GM12878 (cell line): ENCODE data around the gene AP4B1. TPM values are rescaled to one million over a fixed set of nuclear protein-coding genes. Genes with fewer than 3 reads are reported as not detected.
A peak's percentile ranks its signal among the peaks of the same experiment; 100 is the strongest.

Source experiments
- ATF3 ChIP-seq: IDR thresholded peaks from 2 replicates; pipeline ENCODE4 v1.6.1; 2011; ENCODE audit warnings: low read depth, mild to moderate bottlenecking, low read length, moderate library complexity, borderline replicate concordance; ENCODE audit errors: extremely low read depth
- BHLHE40 ChIP-seq, 2 experiments: fragments of 450-650 bp in 1 of 2; IDR thresholded peaks; 2 replicates each; pipeline ENCODE4 v1.6.1; 2011 to 2017; ENCODE audit warnings: low read depth in 2 of 2, borderline replicate concordance in 1 of 2, improper control_type of control experiment in 1 of 2, low read length in 1 of 2, mild to moderate bottlenecking in 1 of 2
- CBFB ChIP-seq: IDR thresholded peaks from 2 replicates; pipeline ENCODE4 v1.6.1; 2016; ENCODE audit warnings: antibody characterized with exemption, low read depth
- CEBPZ ChIP-seq: fragments of 150-350 bp; IDR thresholded peaks from 2 replicates; pipeline ENCODE4 v1.6.1; 2016; ENCODE audit warnings: low read depth, low read length
- CREM ChIP-seq: IDR thresholded peaks from 2 replicates; pipeline ENCODE4 v1.6.1; 2014; ENCODE audit warnings: antibody characterized with exemption, low read depth
- E2F8 ChIP-seq: fragments of 450-650 bp; IDR thresholded peaks from 2 replicates; pipeline ENCODE4 v1.6.1; 2018; ENCODE audit warnings: mild to moderate bottlenecking, low read depth, moderate library complexity; ENCODE audit not compliant: partially characterized antibody
- FOXK2 ChIP-seq: fragments of 450-650 bp; IDR thresholded peaks from 2 replicates; pipeline ENCODE4 v1.6.1; 2017; ENCODE audit warnings: mild to moderate bottlenecking, moderate library complexity
- GATAD2B ChIP-seq: fragments of 450-650 bp; conservative IDR thresholded peaks from 2 replicates; pipeline ENCODE4 v1.6.1; 2017; ENCODE audit warnings: low read depth, mild to moderate bottlenecking, moderate library complexity
- MAX ChIP-seq: IDR thresholded peaks from 2 replicates; pipeline ENCODE4 v1.6.1; 2012; ENCODE audit warnings: low read depth, low read length, improper control_type of control experiment
- NFYB ChIP-seq: IDR thresholded peaks from 2 replicates; pipeline ENCODE4 v1.6.1; 2011; ENCODE audit warnings: low read depth, mild to moderate bottlenecking, low read length, improper control_type of control experiment, moderate library complexity; ENCODE audit not compliant: insufficient read depth
- PML ChIP-seq: IDR thresholded peaks from 2 replicates; pipeline ENCODE4 v1.6.1; 2012; ENCODE audit warnings: low read length, inconsistent platforms
- POLR2AphosphoS5 ChIP-seq: IDR thresholded peaks from 2 replicates; pipeline ENCODE4 v1.6.1; 2011; ENCODE audit warnings: mild to moderate bottlenecking, low read length, inconsistent platforms
- POU2F2 ChIP-seq: IDR thresholded peaks from 3 replicates; pipeline ENCODE4 v1.6.1; 2011; ENCODE audit warnings: low read depth, mild to moderate bottlenecking, low read length, borderline replicate concordance
- RAD21 ChIP-seq: IDR thresholded peaks from 2 replicates; pipeline ENCODE4 v1.6.1; 2011; ENCODE audit warnings: mild to moderate bottlenecking, low read depth, low read length, moderate library complexity; ENCODE audit not compliant: insufficient read depth
- RB1 ChIP-seq: fragments of 450-650 bp; formaldehyde crosslinking; IDR thresholded peaks from 2 replicates; pipeline ENCODE4 v1.6.1; 2017; ENCODE audit warnings: mild to moderate bottlenecking, borderline replicate concordance
- SIX5 ChIP-seq: IDR thresholded peaks from 2 replicates; pipeline ENCODE4 v1.6.1; 2011; ENCODE audit warnings: mild to moderate bottlenecking, low read depth, low read length, moderate library complexity; ENCODE audit not compliant: severe bottlenecking
- SP1 ChIP-seq: IDR thresholded peaks from one replicate; pipeline ENCODE4 v1.6.1; 2011; ENCODE audit warnings: low read depth, low read length
- SUPT20H ChIP-seq: IDR thresholded peaks from 2 replicates; pipeline ENCODE4 v1.6.1; 2011; ENCODE audit warnings: low read depth, mild to moderate bottlenecking, low read length, moderate library complexity, borderline replicate concordance; ENCODE audit not compliant: control insufficient read depth
- ZZZ3 ChIP-seq: IDR thresholded peaks from 2 replicates; pipeline ENCODE4 v1.6.1; 2011; ENCODE audit warnings: low read depth; ENCODE audit not compliant: control insufficient read depth, insufficient read length
- polyA plus RNA-seq, 11 experiments: library from polyadenylated mRNA; depleted of rRNA in 4 of 11; unstranded in 6 of 11; stranded (reverse) in 5 of 11; fragments of >200 nt; fragmentation: Nextera tagmentation in 4 of 11; fragmentation: Illumina TruSeq in 1 of 11; extraction: Ambion mirVana in 4 of 11; extraction: Trizol in 1 of 11; gene quantifications; 1 replicate in 1 of 11; 2 replicates in 10 of 11; pipeline versions ENCODE4 v1.2.1 to v1.2.3, GENCODE V29; 2011 to 2016; ENCODE audit warnings: inconsistent platforms in 2 of 11, missing spikeins in 2 of 11, low read depth in 1 of 11
- total RNA-seq, 4 experiments: library from RNA; depleted of rRNA in 3 of 4; stranded (reverse); fragments of >200 nt in 3 of 4; fragmentation: Illumina TruSeq in 1 of 4; extraction: Trizol in 1 of 4; gene quantifications; 2 replicates each; pipeline versions ENCODE4 v1.2.1 to v1.2.3, GENCODE V29; 2013 to 2021

The AP4B1 gene
- total and polyA plus RNA-seq, 10 of the 15 experiments (the other 5 are each of a cell fraction or from before 2014, with no cell fraction given): 27.2 to 61.0 (median 33.0) TPM

- TF ChIP-seq SIX5 (peak; percentile 64), CEBPZ (no peak), POU2F2 (peak; percentile 68; the same call in 2 of the 3 replicates), CBFB (peak; percentile 56; the same call in 1 of the 2 replicates), BHLHE40 (IDR thresholded peaks at IDR 0.05; ENCODE audit: borderline replicate concordance in 1 of 2, low read depth in 2 of 2, low read length in 1 of 2) (peak; percentile 40 to 65; a peak in 2 of 4 replicates), FOXK2 (peak; percentile 53), SP1 (peak; percentile 25), MAX (no peak), CREM (peak; percentile 90), GATAD2B (peak; percentile 85), E2F8 (peak; percentile 96), SUPT20H (no peak), POLR2AphosphoS5 (peak; percentile 75), PML (0 out of 2 replicates have a peak, but pooled peaks have one; percentile 42), ZZZ3 (no peak), RB1 (peak; percentile 94), RAD21 (0 out of 2 replicates have a peak, but pooled peaks have one; percentile 7), ATF3 (no peak), NFYB (no peak)
Measured at GRCh38 chr1:113928941-113929749, 24.5 kb upstream of the AP4B1 start, which contains the start of gene HIPK1 (continued).
